GM19351 (cell line): ENCODE results near the gene AGBL3.

ENCODE experiments used
- ATAC-seq: cut with Tn5 transposase; IDR thresholded peaks from one replicate; pipeline ENCODE4 v1.9.1; 2021; ENCODE audit warnings: mild to moderate bottlenecking, moderate library complexity; ENCODE audit not compliant: unreplicated experiment

Gene AGBL3

GRCh38 chr7:135143885-135144668 lies 157.8 kb downstream of the AGBL3 start:
- ATAC-seq: no peak

GRCh38 chr7:135147341-135147898 lies 161.1 kb downstream of the AGBL3 start:
- no peak for ATAC-seq

DNA sequence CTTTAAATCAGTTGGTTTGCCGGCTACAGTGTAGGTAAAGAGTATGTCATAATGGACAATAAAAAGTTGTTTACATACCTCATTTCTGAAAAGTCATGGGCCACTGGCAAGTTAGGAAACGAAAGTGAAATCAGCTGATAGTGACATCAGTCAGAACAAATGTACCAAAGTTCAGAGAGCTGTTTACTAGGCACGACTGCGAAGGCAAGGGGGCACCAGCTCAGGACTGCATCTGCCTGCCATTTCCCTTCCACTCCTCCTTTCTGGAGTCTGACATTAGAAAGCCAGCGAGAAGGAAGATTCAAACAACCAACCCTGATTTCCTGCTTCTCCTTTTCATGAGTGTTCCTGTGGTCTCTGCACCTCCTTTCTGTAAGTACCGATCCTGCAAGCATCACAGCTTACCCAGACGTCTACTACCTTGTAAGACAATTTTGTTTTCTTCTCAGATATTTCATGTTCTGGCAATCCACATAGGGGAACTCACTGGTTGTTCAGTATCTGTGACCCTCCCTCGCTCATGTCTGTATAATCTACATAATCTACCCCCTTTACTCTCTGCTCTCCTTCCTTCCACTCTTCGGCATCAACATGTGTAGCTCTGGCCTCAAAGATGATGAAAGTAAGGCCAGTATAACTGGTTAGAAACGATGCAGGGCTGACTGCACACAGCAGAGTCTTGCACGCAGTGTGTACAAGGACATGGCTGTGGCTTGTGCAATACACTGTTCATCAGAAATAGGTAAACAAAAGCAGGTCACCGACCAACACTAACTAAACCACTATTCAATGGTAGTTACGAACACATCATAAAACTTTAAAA lies 161.8 kb downstream of the AGBL3 start, which contains the start of gene TMEM140:
Gene TMEM140, plus strand, starts transcription at position 174 of the 823 bp plus-strand sequence. CDS start 16,370 bp downstream, outside the sequence.
- peak; percentile 72 for ATAC-seq

DNA sequence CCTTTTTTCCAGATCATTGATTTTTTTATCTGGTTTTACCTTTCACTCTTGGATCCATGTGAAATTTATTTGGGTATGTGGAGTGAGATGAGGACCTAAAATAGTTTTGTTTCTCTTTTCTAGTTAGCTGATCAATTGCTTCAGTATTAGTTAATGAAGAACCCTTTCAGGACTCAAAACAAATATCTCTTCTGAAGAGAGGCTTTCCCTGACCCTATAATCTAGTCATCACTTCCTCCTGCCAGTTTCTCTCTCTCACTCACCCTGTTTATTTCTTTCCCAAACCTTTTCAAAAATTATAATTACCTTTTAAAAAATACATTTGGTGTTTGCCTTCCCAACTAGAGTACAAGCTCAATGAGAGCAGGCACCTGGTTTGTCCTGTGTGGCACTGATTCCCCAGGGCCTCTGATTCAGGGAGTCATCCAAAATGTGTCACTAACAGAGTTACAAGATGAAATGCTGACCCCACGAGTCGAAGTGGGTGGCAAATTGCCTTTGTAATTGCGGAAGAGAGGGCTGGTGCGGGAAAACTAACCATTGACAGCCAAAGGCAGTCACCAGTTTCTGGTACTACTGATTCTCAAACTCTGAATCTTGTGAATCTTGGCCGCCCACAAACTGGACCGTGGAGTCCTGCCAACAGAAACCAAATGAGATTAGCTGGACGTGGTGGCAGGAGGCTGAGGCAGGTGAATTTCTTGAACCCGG lies 163.9 kb downstream of the AGBL3 start:
- no peak for ATAC-seq

GRCh38 chr7:135151132-135151531 lies 164.8 kb downstream of the AGBL3 start:
- no peak for ATAC-seq

DNA sequence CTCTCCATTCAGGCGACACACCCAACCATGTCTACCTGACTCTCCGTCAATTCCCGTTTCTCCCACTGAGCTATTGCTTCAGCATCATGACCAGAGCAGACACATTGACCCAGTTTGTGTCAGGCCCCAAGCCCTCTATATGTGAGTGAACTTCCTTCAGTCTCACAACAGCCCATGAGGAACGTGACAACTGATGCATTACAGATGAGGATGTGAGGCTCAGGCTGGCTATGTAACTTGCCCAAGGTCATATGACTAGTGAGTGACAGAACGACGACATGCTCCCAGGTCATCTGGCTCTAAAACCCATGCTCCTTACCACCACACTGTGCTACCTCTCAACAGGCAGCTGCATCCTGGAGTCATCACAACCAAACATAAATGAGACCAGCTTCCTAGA lies 165.2 kb downstream of the AGBL3 start:
- no peak for ATAC-seq

GRCh38 chr7:135152442-135152841 lies 166.1 kb downstream of the AGBL3 start:
- ATAC-seq: no peak

GRCh38 chr7:135154734-135155133 lies 168.4 kb downstream of the AGBL3 start:
- no peak for ATAC-seq

DNA sequence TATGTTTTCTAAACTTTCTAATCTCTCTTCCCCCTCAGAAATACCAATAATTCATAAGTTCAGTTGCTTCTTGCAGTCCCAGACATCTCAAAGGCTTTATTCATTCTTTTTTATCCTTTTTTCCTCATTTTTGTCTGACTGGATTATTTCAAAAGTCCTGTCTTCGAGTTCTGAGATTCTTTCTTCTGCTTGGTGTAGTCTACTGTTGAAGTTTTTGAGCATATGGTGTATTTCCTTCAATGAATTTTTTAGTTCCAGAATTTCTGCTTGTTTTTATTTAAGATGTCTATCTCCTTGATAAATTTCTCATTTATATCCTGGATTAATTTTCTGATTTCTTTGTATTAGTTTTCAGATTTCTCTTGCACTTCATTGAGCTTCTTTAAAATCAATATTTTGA lies 170.0 kb downstream of the AGBL3 start:
- no peak for ATAC-seq

- no peak for ATAC-seq
Measured at GRCh38 chr7:135158141-135158655, 171.9 kb downstream of the AGBL3 start.

DNA sequence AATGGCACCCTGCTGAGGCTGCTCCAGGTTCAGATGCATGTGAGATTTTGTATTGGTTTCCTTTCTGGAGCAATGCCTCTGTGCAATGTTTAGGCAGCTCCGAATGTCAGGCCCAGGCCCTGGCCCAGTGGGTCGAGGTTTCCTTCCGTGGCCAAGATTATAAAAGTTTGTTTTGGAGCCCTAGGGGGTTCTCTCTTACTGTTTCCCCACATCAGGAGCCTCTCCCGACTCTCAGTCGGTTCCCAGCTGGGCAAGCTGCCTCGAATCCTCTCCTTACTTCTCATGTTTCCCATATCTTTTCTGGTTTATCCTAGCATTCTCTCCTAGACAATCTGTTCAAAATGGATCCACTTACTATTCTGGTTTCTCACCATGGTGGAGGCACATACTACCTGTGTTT lies 172.6 kb downstream of the AGBL3 start:
- no peak for ATAC-seq

DNA sequence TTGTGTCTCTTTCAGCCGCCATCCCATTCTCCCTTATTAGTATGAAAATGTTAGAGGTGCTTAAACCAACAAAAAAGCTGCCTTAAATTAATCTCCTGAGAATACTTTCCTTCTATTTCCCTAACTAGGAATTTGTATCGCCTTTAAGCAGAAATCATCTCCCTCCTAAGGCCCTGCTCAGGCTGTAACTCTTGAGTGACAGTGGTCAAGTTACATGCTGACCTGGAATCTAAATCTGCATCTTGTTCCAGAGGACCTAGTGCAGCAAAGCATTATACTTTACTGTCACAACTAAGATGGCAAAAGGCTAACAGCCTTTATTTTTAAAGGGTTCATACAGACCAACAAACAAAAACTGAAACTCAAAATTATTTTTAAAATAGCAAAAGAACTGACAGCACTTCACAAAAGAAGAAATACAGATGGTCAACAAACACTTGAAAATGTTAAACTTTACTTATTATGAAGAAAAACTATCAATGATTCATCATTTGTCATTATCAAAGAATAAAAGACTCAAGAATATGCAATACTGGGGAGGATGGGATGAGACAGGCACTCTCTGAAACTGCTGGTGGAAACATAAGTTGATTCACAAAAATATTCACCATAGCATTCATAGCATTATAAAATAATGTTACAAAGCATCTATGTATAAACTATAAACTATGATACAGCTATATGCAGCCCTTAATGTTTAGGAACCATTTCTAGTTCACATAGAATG lies 173.2 kb downstream of the AGBL3 start:
- ATAC-seq: no peak

GRCh38 chr7:135160098-135160857 lies 174.0 kb downstream of the AGBL3 start:
- ATAC-seq: no peak

DNA sequence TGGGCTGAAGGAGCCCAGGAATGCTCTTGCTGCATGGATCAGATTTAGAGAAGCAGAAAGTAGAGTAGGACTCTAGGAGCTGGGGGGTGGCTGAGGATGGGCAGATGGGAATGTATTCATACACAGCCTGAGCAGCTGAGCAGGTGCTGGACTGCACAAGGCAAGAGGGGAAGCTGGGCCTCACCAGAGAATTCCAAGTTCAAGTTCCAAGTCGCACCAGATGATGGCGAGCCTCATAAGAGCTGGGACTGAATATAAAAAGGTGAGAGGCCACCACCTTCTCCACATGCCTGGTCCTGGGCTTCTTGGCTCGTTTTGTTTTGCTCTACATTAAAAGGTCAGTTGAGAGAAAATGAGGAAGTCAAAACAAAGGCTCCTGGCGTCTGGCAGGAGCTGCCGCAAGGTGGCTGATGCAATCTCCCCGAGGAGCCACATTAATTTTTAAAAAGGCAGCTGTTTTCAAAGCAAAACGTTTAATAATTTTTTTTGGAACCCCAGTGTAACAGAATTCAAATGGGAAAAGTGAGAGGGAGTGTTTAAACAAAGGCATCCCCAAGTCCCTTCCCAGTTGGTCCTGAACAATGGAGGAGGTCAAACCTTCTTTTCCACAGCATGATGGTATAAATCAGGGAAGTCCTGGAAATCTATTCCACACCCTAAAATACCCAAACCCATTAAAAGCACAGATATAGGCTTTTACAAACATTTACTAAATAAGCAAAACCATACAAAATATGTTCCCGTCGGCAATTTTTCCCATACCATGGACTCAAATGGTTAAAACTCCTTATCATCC lies 174.7 kb downstream of the AGBL3 start:
- ATAC-seq: peak; percentile 35

DNA sequence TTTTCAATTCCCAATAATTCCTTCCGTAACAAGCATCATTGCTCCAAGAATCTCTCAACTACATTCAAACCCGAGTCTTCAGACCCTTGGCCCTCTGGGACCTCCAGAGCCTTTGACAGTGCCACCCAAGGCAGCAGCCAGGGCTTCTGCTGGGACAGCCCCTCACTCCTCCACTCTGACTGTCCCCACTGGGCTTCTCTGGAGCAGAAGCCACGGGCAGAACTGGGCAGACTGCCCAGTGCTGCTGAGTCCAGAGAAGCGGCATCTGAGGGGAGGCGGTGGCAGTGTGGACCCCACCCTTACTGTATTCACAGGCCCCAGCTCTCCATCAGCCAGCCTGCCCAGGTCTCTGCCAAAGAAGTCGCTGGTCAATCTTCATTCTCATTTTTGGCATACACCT lies 175.4 kb downstream of the AGBL3 start:
- ATAC-seq: no peak

DNA sequence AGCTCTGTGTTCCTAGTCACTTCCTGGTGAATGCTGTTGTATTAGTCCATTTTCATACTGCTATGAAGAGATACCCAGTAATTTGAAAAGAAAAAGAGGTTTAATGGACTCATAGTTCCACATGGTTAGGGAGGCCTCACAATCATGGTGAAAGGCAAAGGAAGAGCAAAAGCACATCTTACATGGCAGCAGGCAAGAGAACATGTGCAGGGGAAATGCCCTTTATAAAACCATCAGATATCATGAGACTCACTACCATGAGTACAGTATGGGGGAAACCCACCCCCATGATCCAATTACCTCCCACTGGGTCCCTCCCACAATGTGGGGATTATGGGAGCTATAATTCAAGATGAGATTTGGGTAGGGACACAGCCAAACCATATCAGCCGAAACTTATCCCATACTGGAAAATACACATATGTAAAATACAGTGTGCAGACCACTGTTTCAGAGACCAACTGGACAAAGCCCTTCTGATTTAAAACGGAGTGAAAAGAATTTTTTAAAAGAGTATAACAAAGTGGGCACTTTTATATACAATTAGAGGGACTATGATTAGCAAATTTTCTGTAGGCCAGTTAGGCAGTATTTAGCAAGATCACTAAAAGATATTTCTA lies 176.2 kb downstream of the AGBL3 start:
- ATAC-seq: no peak

- no peak for ATAC-seq
Measured at GRCh38 chr7:135164357-135165061, 178.2 kb downstream of the AGBL3 start.

DNA sequence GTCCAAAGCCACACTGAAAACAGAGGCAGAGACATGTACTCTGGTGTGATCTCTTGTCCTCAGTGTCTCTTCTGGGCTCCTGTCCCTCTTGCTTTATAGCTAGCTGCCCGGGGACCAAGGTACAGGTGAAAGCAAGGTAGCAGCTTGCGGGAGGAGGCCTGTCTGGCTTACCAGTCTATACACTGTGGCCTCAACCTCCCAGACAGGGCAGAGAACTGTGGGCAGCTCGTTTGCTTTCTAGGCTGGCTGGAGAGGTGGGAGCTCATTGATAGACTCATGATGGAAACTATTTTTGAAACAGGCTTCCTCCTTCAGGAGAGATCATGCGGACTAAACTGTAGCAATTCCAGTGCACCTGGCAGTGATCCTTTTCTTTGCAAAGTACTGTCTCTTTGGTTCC lies 179.6 kb downstream of the AGBL3 start:
- ATAC-seq: no peak
